Mesendoderm (in vitro differentiated cells): Measurements from ENCODE around the gene SNRK.

Experiments used
- DNase-seq: peaks from one replicate; pipeline ENCODE4 v3.0.0; 2013
- H2AK5ac ChIP-seq: 2 replicates; pipeline ENCODE4 v1.6.1; 2013; ENCODE audit warnings: low read length, inconsistent platforms
- H2BK120ac ChIP-seq: 2 replicates; pipeline ENCODE4 v1.6.1; 2013; ENCODE audit warnings: low read depth, mild to moderate bottlenecking, low read length, moderate library complexity, mixed read lengths
- H2BK15ac ChIP-seq: replicated peaks from 2 replicates; pipeline ENCODE4 v1.6.1; 2013; ENCODE audit warnings: low read depth, mild to moderate bottlenecking, moderate library complexity
- H2BK5ac ChIP-seq: 2 replicates; pipeline ENCODE4 v1.6.1; 2013; ENCODE audit warnings: low read length, inconsistent platforms
- H3K18ac ChIP-seq: 2 replicates; pipeline ENCODE4 v1.6.1; 2013; ENCODE audit warnings: mild to moderate bottlenecking, low read length, mixed read lengths
- H3K23ac ChIP-seq: one replicate; pipeline ENCODE4 v1.6.1; 2013; ENCODE audit warnings: low read length
- H3K27ac ChIP-seq: 2 replicates; pipeline ENCODE4 v1.5.1; 2013; ENCODE audit warnings: low read depth, mild to moderate bottlenecking, inconsistent platforms, low read length, moderate library complexity
- H3K27me3 ChIP-seq: 2 replicates; pipeline ENCODE4 v1.6.1; 2013; ENCODE audit warnings: low read length, control low read depth, mild to moderate bottlenecking, inconsistent platforms; ENCODE audit not compliant: insufficient read depth, poor library complexity
- H3K36me3 ChIP-seq: 2 replicates; pipeline ENCODE4 v1.6.1; 2013; ENCODE audit warnings: low read length, inconsistent platforms; ENCODE audit not compliant: control insufficient read depth, insufficient read depth
- H3K4ac ChIP-seq: one replicate; pipeline ENCODE4 v1.6.1; 2013; ENCODE audit warnings: low read depth, mild to moderate bottlenecking, low read length, moderate library complexity
- H3K4me1 ChIP-seq: 2 replicates; pipeline ENCODE4 v1.6.1; 2013; ENCODE audit warnings: low read depth, low read length, inconsistent platforms; ENCODE audit not compliant: control insufficient read depth
- H3K4me2 ChIP-seq: 2 replicates; pipeline ENCODE4 v1.6.1; 2013; ENCODE audit warnings: low read length
- H3K4me3 ChIP-seq: 2 replicates; pipeline ENCODE4 v1.5.1; 2013; ENCODE audit warnings: mild to moderate bottlenecking, low read length
- H3K56ac ChIP-seq: one replicate; pipeline ENCODE4 v1.6.1; 2013; ENCODE audit warnings: low read length
- H3K79me1 ChIP-seq: 2 replicates; pipeline ENCODE4 v1.6.1; 2013; ENCODE audit warnings: low read length, inconsistent platforms
- H3K79me2 ChIP-seq: 2 replicates; pipeline ENCODE4 v1.6.1; 2013; ENCODE audit warnings: mild to moderate bottlenecking, low read length; ENCODE audit not compliant: control insufficient read depth, insufficient read depth
- H3K9ac ChIP-seq: 2 replicates; pipeline ENCODE4 v1.6.1; 2013; ENCODE audit warnings: low read length, inconsistent platforms
- H4K5ac ChIP-seq: one replicate; pipeline ENCODE4 v1.6.1; 2013; ENCODE audit warnings: low read length
- H4K8ac ChIP-seq: one replicate; pipeline ENCODE4 v1.6.1; 2013; ENCODE audit warnings: low read depth, mild to moderate bottlenecking, control low read depth, low read length, moderate library complexity
- WGBS: extraction: QIAGEN DNeasy Blood & Tissue Kit; methylation state at CpG from one replicate; pipeline ENCODE4 v1.1.7; 2013; ENCODE audit warnings: low lambda C conversion rate, missing lambda C conversion rate; ENCODE audit not compliant: insufficient coverage; ENCODE audit errors: extremely low coverage; 5-methylcytosine and 5-hydroxymethylcytosine counted together

Gene SNRK

GRCh38 chr3:43291546-43291945 is 5.2 kb downstream of the SNRK start:
- no peak overlapping the region for H3K4me3 ChIP-seq
- H3K9ac ChIP-seq, result no peak overlapping the region
- H3K79me2 ChIP-seq, result peaks cover 24% of the 10 kb centered on the region
- H2BK15ac ChIP-seq, result no peak overlapping the region
- H3K18ac ChIP-seq, result no peak overlapping the region
- peaks cover 2% of the 10 kb centered on the region for H3K4me1 ChIP-seq
- H2BK120ac ChIP-seq, result no peak overlapping the region
- no peak overlapping the region for H3K23ac ChIP-seq
- no peak overlapping the region for H3K27ac ChIP-seq
- no peaks in the 10 kb centered on the region for H3K36me3 ChIP-seq
- H4K5ac ChIP-seq, result no peak overlapping the region
- no peak overlapping the region for H3K4me2 ChIP-seq
- H3K27me3 ChIP-seq, result no peaks in the 10 kb centered on the region
- WGBS, result no CpG with 5 or more reads among the region's 1 CpG
- no peak for DNase-seq
- peaks cover 22% of the 10 kb centered on the region for H3K79me1 ChIP-seq
- H3K56ac ChIP-seq, result no peak overlapping the region
- H2BK5ac ChIP-seq, result no peak overlapping the region
- no peak overlapping the region for H2AK5ac ChIP-seq
- no peak overlapping the region for H4K8ac ChIP-seq
- H3K4ac ChIP-seq, result no peak overlapping the region

GRCh38 chr3:43294975-43295374 is 8.6 kb downstream of the SNRK start:
- Histone ChIP-seq H3K27me3 (no peaks in the 10 kb centered on the region), H3K18ac (no peak overlapping the region), H3K79me1 (peaks cover 16% of the 10 kb centered on the region), H3K79me2 (peaks cover 19% of the 10 kb centered on the region), H2AK5ac (no peak overlapping the region), H3K56ac (no peak overlapping the region), H3K27ac (no peak overlapping the region), H3K9ac (no peak overlapping the region), H2BK5ac (no peak overlapping the region), H3K4me1 (no peaks in the 10 kb centered on the region), H3K4ac (no peak overlapping the region), H4K5ac (no peak overlapping the region), H3K36me3 (no peaks in the 10 kb centered on the region), H3K23ac (no peak overlapping the region), H3K4me2 (no peak overlapping the region), H4K8ac (no peak overlapping the region), H2BK120ac (no peak overlapping the region), H2BK15ac (no peak overlapping the region), H3K4me3 (no peak overlapping the region)
- DNase-seq, result no peak
- WGBS, result no CpG with 5 or more reads among the region's 1 CpG

- Histone ChIP-seq H3K27ac (no peak overlapping the region), H2AK5ac (no peak overlapping the region), H2BK120ac (no peak overlapping the region), H3K4me2 (no peak overlapping the region), H3K23ac (no peak overlapping the region), H3K79me2 (peaks cover 13% of the 10 kb centered on the region), H3K56ac (no peak overlapping the region), H4K8ac (no peak overlapping the region), H3K79me1 (peaks cover 11% of the 10 kb centered on the region), H3K27me3 (no peaks in the 10 kb centered on the region), H3K4ac (no peak overlapping the region), H2BK15ac (no peak overlapping the region), H2BK5ac (no peak overlapping the region), H3K4me1 (no peaks in the 10 kb centered on the region), H3K18ac (no peak overlapping the region), H3K9ac (no peak overlapping the region), H3K4me3 (no peak overlapping the region), H3K36me3 (no peaks in the 10 kb centered on the region), H4K5ac (no peak overlapping the region)
- DNase-seq, result no peak
- no CpG with 5 or more reads among the region's 1 CpG for WGBS
These were observed 10.2 kb downstream of the SNRK start for GRCh38 chr3:43296565-43296964.

- no peaks in the 10 kb centered on the region for H3K4me1 ChIP-seq
- peaks cover 9% of the 10 kb centered on the region for H3K79me2 ChIP-seq
- H4K5ac ChIP-seq, result no peak overlapping the region
- no peak overlapping the region for H2BK5ac ChIP-seq
- no peak overlapping the region for H2BK15ac ChIP-seq
- H3K27ac ChIP-seq, result no peak overlapping the region
- H3K56ac ChIP-seq, result no peak overlapping the region
- no peak overlapping the region for H3K18ac ChIP-seq
- no peak overlapping the region for H2AK5ac ChIP-seq
- DNase-seq, result no peak
- H3K9ac ChIP-seq, result no peak overlapping the region
- no peak overlapping the region for H2BK120ac ChIP-seq
- H3K4ac ChIP-seq, result no peak overlapping the region
- no peak overlapping the region for H3K4me2 ChIP-seq
- H3K27me3 ChIP-seq, result no peaks in the 10 kb centered on the region
- no peak overlapping the region for H4K8ac ChIP-seq
- no peaks in the 10 kb centered on the region for H3K36me3 ChIP-seq
- H3K79me1 ChIP-seq, result peaks cover 6% of the 10 kb centered on the region
- H3K4me3 ChIP-seq, result no peak overlapping the region
- WGBS, result no CpG with 5 or more reads among the region's 2 CpGs
- H3K23ac ChIP-seq, result no peak overlapping the region
These were observed 12.0 kb downstream of the SNRK start for GRCh38 chr3:43298292-43298691.

- peaks cover 9% of the 10 kb centered on the region for H3K79me2 ChIP-seq
- no peak overlapping the region for H3K56ac ChIP-seq
- no peak overlapping the region for H3K23ac ChIP-seq
- no peak overlapping the region for H2BK120ac ChIP-seq
- no peak overlapping the region for H2AK5ac ChIP-seq
- H3K9ac ChIP-seq, result no peak overlapping the region
- no peaks in the 10 kb centered on the region for H3K4me1 ChIP-seq
- no peak overlapping the region for H4K5ac ChIP-seq
- H2BK5ac ChIP-seq, result no peak overlapping the region
- no peaks in the 10 kb centered on the region for H3K27me3 ChIP-seq
- H3K27ac ChIP-seq, result no peak overlapping the region
- H2BK15ac ChIP-seq, result no peak overlapping the region
- no CpG with 5 or more reads among the region's 4 CpGs for WGBS
- no peak overlapping the region for H3K4me3 ChIP-seq
- H3K79me1 ChIP-seq, result peaks cover 6% of the 10 kb centered on the region
- H3K4me2 ChIP-seq, result no peak overlapping the region
- no peak for DNase-seq
- H3K4ac ChIP-seq, result no peak overlapping the region
- H3K36me3 ChIP-seq, result no peaks in the 10 kb centered on the region
- no peak overlapping the region for H4K8ac ChIP-seq
- no peak overlapping the region for H3K18ac ChIP-seq
These were observed 12.4 kb downstream of the SNRK start for GRCh38 chr3:43298761-43299160.

GRCh38 chr3:43302116-43302880 is 16.0 kb downstream of the SNRK start:
- H3K4me3 ChIP-seq, result no peak overlapping the region
- H3K4ac ChIP-seq, result no peak overlapping the region
- no peak overlapping the region for H3K4me2 ChIP-seq
- H3K27ac ChIP-seq, result no peak overlapping the region
- H3K79me2 ChIP-seq, result peaks cover 5% of the 10 kb centered on the region
- no peak overlapping the region for H3K23ac ChIP-seq
- no peak for DNase-seq
- H3K18ac ChIP-seq, result no peak overlapping the region
- H2AK5ac ChIP-seq, result no peak overlapping the region
- H3K27me3 ChIP-seq, result no peaks in the 10 kb centered on the region
- no peak overlapping the region for H3K56ac ChIP-seq
- H3K9ac ChIP-seq, result no peak overlapping the region
- no peak overlapping the region for H2BK15ac ChIP-seq
- no peak overlapping the region for H4K5ac ChIP-seq
- no peak overlapping the region for H2BK5ac ChIP-seq
- H2BK120ac ChIP-seq, result no peak overlapping the region
- no CpG with 5 or more reads among the region's 1 CpG for WGBS
- H3K4me1 ChIP-seq, result no peaks in the 10 kb centered on the region
- peaks cover 2% of the 10 kb centered on the region for H3K79me1 ChIP-seq
- H4K8ac ChIP-seq, result no peak overlapping the region
- H3K36me3 ChIP-seq, result no peaks in the 10 kb centered on the region
